Measurements from ENCODE around the gene PRKACA.
"Not testable (repeated sequence)": the region's sequence is repeated elsewhere in the genome, so short reads cannot be mapped to it uniquely, and the experiment has no call there.

Gene PRKACA

DNA sequence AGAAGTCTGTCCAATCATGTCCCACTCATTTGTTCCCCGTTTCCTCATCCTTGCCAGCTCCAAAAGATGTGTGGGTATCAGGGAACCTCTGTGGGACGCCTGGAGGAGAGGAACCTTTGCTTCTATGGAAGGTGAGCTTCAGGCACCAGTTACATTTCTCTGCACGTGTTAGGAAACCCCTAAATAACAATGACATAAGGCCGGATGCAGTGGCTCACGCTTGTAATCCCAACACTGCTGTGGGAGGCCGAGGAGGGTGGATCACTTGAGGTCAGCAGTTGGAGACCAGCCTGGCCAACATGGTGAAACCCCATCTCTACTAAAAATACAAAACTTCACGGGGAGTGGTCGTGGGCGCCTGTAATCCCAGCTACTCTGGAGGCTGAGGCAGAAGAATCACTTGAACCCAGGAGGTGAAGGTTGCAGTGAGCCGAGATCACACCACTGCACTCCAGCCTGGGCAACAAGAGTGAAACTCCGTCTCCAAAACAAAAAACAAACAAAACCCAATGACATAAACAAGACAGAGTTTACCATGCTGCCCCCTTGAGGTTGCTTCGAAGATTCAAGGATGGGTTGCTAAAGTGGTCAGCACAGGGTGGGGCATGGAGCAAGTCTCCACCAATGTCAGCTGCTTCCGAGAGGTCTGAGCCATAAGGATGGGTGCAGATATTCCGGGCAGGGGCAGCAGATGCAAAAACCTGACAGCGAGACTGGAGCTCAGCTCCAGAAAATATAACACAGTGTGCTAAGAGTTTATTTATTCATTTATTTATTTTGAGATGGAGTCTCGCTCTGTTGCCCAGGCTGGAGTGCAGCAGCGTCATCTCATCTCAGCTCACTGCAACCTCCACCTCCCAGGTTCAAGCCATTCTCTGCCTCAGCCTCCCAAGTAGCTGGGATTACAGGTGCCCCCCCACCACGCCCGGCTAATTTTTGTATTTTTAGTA is 74.6 kb downstream of the PRKACA start:
- not testable (repeated sequence) for DNase-seq
